AG08395 (cell line): ENCODE data around the gene PDE4D.

Experiments
- DNase-seq: peaks from one replicate; pipeline ENCODE4 v3.0.0; 2012; ENCODE audit warnings: mixed read lengths, low spot score

Gene PDE4D

GRCh38 chr5:59137846-59138245 lies 755.7 kb downstream of the PDE4D start:
- no peak for DNase-seq

- DNase-seq, result no peak
These were observed 757.0 kb downstream of the PDE4D start for GRCh38 chr5:59136549-59136948.

DNA sequence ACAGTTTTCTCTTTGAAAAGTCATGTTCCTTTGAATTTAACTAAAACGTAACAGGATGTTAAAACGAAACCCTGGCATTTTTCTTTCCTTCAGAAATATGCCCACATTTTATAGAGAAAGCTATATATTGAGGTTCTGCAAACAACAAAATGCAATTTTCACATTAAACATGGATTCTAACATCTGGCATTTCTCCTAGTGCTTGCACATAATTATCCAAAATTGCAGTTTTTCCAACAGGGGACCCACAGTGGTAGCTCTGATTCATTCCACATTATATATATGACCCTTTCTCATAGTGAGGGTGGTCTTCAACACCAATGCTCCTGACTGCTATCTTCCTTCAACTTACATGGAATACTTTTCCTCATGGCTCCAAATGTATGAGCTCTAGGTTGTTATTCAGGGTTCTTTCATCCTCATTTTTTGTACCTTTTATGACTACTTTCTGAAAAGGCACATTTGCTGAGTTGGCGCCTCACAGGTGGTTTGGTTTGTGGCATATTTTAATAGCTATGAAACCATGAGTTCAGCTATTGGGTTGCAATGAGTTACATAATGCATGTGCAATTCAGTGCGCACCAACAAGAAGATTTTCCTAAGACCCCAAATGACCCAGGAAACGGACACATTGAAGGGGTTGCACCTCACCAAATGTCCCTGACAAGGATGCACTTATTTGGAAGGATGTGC lies 758.9 kb downstream of the PDE4D start:
- DNase-seq, result no peak

DNA sequence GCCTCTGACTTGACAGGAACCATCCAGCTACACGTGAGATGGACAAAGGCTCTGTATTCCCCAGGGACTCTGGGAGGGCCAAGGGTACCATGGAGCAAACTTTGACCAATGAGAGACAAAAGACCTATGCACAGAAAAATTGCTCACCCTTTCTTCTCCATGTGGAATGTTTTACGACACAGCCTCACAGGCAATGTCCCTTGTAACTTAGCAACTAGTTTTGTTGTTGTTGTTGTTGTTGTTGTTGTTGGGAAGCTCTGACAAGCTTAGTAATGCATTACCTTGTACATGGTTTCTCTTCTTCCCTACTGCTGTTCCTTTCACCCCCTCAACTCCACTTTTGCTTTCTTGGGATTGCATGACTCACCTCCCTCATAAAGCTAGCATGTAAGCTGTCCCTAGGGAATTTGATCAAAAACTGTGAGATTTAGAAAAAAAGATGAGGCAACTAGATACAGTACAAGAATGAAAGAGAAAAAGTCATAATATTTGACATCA lies 759.7 kb downstream of the PDE4D start:
- peak; percentile 84 for DNase-seq

DNA sequence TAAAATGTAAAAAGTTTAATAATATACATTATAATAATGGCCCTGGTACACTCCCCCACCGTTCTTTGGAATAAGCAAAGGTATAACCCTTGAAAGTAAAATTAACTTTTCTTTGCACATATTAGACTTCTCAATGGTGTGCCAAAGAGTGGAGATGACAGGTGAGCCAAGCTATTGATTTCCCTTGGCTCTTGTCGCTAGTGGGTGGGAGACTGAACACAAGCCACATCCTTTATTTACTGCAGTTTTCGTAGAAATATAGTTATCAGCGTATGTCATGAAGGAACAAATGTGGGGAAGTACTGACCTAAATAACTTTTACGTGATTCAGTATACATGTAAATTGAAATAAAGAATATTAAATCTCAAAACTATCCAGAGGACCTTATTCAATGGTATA lies 761.4 kb downstream of the PDE4D start:
- DNase-seq, result no peak

GRCh38 chr5:59130431-59130830 lies 763.1 kb downstream of the PDE4D start:
- DNase-seq, result no peak

- no peak for DNase-seq
These were observed 764.8 kb downstream of the PDE4D start for GRCh38 chr5:59128646-59129290.

DNA sequence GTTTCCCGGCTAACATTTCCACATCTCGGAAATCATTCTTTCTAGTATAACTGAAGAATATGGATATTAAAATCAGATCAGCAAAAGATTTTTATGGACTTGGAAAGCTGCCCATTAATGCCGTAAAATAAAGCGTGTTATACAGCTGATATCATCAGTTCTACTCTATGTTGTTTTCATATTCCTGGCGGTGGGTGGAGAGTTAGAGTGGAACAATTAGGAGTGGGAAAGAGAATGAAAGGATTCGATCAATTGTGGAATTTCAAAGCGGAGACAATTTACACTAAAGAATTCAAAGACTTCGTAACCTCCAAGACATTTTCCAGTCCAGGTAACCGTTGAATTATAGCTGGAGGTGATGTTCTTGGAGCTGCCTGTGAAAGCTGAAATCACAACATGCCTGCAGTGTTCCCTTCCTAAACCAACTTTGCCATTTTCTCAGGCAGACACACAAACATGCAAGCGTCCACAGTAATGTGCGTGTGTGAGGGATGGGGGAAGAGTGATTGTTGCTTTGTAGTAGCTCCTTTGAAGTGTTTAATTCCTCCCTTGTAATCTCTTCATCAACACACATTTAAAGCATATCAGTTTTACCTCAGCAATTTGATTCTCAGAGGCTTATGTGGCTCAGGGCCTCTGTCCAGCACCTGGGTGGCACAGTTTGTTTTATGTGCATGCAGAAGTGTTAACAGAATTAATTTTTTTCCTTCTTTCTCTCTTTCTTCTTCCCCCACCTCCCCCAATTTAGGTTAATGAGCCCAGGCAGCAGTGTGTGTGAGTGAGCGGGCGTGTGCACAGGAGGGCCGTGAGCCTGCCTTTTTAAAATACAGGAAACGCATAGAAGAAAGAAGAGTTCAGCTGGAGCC lies 766.6 kb downstream of the PDE4D start:
- DNase-seq, result no peak

DNA sequence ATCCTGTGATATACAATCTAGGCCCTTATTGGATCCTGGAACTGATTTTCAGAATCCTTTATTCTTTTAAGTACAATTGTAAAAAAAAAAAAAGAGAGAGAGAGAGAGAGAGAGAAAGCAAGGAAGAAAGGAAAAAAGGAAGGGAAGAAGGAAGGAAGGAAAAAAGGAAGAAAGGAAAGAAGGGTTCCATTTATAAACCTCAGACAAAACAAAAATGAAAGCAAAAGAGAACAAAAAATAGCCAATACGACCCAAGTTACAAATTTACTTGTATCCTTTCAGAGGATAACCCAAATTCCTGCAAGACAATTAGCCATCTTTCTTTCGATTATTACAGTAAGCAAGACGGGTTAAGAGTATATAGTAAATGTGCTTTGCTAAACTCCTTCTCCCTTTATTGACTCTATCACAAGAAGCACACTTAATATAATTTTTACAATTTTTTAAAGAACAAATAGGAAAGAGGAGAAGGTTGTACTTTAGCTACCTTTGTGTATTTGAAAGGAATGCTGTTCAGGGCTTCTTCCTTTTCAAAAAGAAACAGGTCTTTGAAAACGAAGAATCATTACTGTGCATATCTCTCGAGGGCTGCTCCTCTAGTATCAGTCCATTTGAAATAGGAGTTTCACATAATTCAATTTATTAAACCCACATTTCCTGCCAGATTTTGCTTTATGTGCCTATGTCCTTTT lies 767.4 kb downstream of the PDE4D start:
- no peak for DNase-seq

DNA sequence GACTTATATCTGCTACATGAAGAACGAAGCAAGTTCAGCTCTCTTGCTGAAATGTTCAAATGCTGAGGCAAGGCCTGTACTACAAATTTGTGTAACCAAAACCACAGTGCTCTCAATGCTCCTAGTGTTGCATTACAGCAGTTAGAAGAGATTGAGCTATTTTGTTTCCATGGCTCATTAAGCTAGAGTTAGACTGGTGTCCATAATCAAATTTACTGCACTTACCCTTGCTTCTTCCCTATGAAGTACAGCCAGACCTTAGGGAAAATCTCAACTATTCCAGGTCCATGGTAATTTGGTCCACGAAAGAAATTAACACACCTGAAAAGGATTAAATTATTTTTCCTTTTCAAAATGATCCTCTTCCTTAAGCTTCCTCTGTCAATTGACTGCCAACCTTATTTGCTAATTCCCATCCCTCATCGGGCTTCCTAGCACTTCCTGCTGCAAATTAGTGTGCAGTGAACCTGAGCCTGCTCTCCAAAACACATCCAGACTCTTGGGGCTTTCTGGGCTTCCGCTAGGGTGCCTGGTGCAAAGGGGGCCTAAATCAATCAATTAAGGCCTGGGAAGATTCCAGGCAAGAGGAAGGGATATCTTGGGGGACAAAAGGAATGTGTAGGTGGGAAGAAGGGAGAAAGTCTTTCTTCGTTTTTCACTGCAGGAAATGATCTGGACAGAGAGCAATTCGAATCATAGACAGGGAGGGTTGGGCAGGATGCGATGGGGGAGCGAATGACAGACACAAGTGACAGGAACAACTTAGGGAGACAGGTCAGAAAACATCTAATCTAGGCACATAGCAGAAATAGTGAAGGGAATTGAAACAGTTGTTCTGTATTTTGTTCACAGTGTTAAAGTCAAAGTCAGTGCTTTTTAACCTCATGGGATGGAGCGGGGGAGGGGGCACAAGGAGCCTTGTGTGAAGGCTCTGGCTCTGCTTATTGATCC lies 768.2 kb downstream of the PDE4D start:
- no peak for DNase-seq

DNA sequence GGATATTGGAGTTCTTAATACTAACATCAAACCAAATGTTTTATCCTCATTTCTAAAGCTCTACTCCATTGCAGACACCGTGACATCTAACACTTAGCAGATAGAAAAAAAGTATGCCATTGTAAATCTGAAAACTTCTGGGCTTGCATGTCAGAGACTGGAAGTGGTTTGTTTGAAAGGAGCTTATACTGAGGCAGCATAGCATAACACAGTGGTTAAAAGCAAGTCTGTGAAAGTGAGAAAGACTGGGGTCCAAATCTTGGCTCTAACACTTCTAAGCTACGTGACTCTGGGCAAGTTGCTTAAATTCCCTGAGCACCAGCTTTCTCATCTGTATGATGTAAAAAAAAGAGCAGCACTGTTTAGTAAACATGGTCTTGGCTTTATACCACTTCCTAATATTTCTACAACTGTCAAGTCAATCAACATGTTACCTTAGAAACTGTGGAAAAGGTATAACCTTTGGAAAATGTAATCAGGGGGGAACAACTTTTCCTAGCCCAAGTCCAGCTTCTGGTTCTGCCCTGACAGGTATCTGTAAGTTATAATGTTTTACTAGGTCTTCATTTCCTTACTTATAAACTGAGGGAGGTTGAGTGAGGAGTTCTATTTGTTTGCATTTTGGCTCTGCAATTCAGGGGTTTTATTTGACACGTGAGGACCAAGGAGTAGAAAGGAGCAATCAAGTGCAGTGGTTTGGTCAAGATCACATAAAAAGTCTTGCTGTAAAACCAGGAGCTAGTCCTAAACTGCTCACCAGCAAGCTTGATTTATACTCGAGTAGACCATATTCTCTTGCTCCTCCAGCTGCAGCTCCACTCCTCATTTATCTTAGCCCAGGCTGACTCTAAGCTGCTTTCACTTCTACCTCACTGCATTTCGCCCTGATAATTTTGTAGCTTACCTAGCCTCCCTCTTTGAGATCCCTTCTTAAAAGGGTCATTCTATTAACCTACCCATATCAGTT lies 769.6 kb downstream of the PDE4D start:
- DNase-seq, result no peak

DNA sequence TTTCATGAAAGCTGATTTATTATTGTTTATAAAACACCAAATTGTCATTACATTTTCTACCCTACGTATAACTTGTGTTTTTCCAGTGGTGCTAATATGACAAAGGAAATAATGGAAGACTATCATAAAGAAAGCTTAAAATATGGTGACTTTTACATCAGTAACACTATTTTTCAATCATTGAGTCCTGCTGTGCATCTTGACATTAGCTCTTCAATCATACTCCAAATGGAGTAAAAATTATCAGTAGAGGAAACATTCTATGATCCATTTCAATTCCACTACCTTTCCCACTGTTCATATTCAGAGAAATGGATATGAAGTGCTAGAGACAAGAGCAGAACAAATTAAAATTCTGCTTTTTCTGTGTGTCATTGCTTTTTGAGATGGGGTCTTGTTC lies 774.0 kb downstream of the PDE4D start:
- DNase-seq, result no peak

DNA sequence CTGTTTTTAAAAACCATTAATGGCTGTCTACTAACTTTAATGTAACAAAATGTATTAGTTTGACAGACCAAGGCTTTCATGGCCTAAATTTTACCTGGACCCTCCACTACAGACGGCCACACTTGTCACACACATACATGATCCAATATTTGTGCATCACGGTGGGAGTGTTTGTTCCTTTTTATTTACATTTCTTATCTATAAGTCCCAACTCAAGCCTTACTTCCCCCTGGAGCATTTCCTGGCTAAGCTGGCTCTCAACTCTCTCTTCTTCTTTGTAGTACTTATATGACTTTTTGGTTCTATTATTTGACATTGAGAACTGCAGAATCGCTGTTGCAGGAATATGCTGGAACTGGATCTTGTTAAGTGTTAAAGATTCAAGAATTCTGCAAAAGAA lies 776.2 kb downstream of the PDE4D start:
- DNase-seq, result no peak

DNA sequence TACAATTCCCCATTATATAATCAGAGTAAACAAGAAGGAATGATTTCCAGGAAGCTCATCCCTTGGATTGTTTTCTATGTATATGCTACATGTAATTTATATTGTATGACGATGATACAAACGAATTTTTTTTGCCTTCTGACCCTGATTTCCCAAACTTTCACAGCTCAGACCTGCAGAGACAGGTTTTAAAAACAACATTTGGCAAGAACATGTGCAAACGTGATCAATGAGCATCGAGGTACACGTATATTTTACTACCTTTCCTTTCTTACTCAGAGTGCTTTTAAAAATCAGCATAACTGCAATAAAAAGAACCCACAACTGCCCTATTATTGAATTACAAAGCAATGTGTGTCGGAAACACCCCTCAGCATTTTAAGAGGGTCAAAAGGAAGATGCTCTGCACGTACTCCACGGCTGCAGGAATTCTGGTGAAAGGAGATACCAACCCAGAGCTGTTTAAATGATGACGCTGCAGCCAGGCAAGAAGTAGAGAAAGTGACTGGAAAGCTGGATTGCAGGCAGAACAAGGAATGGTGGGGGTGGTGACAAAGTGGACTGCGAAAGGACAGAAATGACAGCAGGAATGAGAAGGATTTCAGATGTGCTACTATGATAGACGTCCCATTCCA lies 777.2 kb downstream of the PDE4D start:
- DNase-seq, result peak; percentile 12

DNA sequence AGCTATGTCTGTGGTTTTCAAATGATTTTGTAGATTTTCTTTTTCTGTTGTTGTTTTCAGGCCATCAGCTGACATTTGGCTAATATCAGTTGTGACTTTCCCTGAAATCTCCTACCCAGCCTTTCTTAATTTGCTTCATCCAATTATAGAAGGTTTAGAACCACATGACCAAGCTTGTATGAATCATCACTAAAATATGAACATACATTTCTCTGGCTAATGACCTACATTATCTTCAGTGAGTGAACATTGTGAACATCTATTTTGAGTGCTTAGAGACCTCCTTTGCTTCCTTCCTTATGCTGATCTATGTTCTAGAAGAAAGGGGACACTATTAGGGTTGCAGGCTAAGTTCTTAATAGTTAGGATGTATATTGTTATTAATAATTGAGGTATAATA lies 778.2 kb downstream of the PDE4D start:
- peak; percentile 12 for DNase-seq

GRCh38 chr5:59109383-59109782 lies 784.1 kb downstream of the PDE4D start:
- no peak for DNase-seq

GRCh38 chr5:59107692-59108091 lies 785.8 kb downstream of the PDE4D start:
- no peak for DNase-seq

DNA sequence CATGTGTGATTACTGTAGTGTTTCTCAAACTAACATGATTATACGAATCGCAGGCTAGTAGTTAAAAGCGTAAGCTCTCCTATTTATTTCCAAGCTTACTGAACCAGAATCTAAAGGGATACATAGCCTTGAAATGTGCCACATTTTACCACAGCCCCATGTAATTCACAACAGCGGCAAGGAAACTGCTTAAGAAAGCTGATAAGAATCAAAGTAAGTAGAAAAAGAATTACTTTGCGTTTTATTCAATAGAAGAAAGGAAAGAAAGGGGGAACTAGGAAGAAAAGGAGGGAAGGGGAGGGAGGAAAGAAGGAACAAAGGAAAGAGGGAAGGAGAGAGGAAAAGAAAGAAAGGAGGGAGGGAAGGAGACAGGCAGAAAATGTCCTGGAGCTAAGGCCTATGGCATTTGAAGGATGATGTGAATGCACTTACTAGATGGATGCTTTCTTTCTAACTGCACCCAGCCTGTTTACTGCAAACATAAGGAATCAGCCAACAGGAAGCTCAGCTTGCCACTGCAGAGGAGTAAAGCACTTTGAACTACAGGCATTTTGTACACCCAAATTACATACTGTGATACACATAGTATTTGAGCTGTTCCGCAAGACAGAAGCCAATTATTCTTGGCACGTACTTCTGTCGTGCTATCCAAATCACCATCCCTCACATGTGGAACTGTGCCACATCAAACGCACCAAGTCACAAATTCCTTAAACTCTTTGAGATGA lies 789.0 kb downstream of the PDE4D start:
- no peak for DNase-seq

- no peak for DNase-seq
These were observed 790.2 kb downstream of the PDE4D start for GRCh38 chr5:59103303-59103702.
